ENCODE data around the gene SRPK3.
"Not testable (repeated sequence)": the region's sequence is repeated elsewhere in the genome, so short reads cannot be mapped to it uniquely, and the experiment has no call there.

SRPK3 gene

GRCh38 chrX:153807976-153808375, 27.1 kb downstream of the SRPK3 start:
- in situ Hi-C loops (cut with HindIII; ENCODE audit: low sequenced_read_pairs): no loop called here
- H3K4me3 ChIP-seq (ENCODE audit: low read depth, low read length): no peak overlapping the region
- DNase-seq (ENCODE audit: low read depth, low spot score): no peak
- TF ChIP-seq CTCF (IDR thresholded peaks at IDR 0.05; ENCODE audit: low read depth, low read length): no peak

- TF ChIP-seq CTCF (IDR thresholded peaks at IDR 0.05; ENCODE audit: low read depth, low read length): no peak
- DNase-seq (ENCODE audit: low read depth, low spot score): no peak
- in situ Hi-C loops (cut with HindIII; ENCODE audit: low sequenced_read_pairs): no loop called here
- no peak overlapping the region for H3K4me3 ChIP-seq (ENCODE audit: low read depth, low read length)
Observed at GRCh38 chrX:153812220-153812619, 31.4 kb downstream of the SRPK3 start.

- H3K4me3 ChIP-seq (ENCODE audit: low read depth, low read length): no peak overlapping the region
- TF ChIP-seq CTCF (IDR thresholded peaks at IDR 0.05; ENCODE audit: low read depth, low read length): no peak
- DNase-seq (ENCODE audit: low read depth, low spot score): no peak
- in situ Hi-C loops (cut with HindIII; ENCODE audit: low sequenced_read_pairs): no loop called here
Observed at GRCh38 chrX:153813161-153813560, 32.3 kb downstream of the SRPK3 start.

GRCh38 chrX:153814591-153815315, 33.9 kb downstream of the SRPK3 start:
- in situ Hi-C loops (cut with HindIII; ENCODE audit: low sequenced_read_pairs): no loop called here

GRCh38 chrX:153816831-153817690, 36.2 kb downstream of the SRPK3 start:
- no peak for DNase-seq (ENCODE audit: low read depth, low spot score)
- in situ Hi-C loops (cut with HindIII; ENCODE audit: low sequenced_read_pairs): no loop called here
- no peak for TF ChIP-seq CTCF (IDR thresholded peaks at IDR 0.05; ENCODE audit: low read depth, low read length)
- no peak overlapping the region for H3K4me3 ChIP-seq (ENCODE audit: low read depth, low read length)

More at GRCh38 chrX:153814591-153815315, 33.9 kb downstream of the SRPK3 start:
- no peak overlapping the region for H3K4me3 ChIP-seq (ENCODE audit: low read depth, low read length)
- DNase-seq (ENCODE audit: low read depth, low spot score): no peak
- no peak for TF ChIP-seq CTCF (IDR thresholded peaks at IDR 0.05; ENCODE audit: low read depth, low read length)

GRCh38 chrX:153818064-153818463, 37.2 kb downstream of the SRPK3 start:
- DNase-seq (ENCODE audit: low read depth, low spot score); in situ Hi-C loops (cut with HindIII; ENCODE audit: low sequenced_read_pairs); H3K4me3 ChIP-seq (ENCODE audit: low read depth, low read length): not testable (repeated sequence)
